ENCODE results near the gene GPN1. TPM values are rescaled to one million over a fixed set of nuclear protein-coding genes. Genes with fewer than 3 reads are reported as not detected.

The GPN1 gene
- polyA plus RNA-seq, 3 donors, result 51.0 to 66.7 (median 59.0) TPM

Other genes with a start within 250 kb of the GPN1 start
- gene ZNF513, start 248.3 kb upstream of the GPN1 start, polyA plus RNA-seq (ENCODE audit: insufficient read length in 3 of 3), result 10 to 100 TPM; 14.9 to 22.5 (median 21.0) TPM
- gene PPM1G, start 219.5 kb upstream of the GPN1 start, polyA plus RNA-seq (ENCODE audit: insufficient read length in 3 of 3), result 100 to 1,000 TPM in 1 of 3 donors, 10 to 100 TPM in 2; 84.3 to 105 (median 95.1) TPM
- gene NRBP1, start 200.4 kb upstream of the GPN1 start, polyA plus RNA-seq (ENCODE audit: insufficient read length in 3 of 3), result 100 to 1,000 TPM; 122 to 134 (median 123) TPM
- gene KRTCAP3, start 186.7 kb upstream of the GPN1 start, polyA plus RNA-seq (ENCODE audit: insufficient read length in 3 of 3), result 10 to 100 TPM in 1 of 3 donors, 1 to 10 TPM in 2; 5.1 to 10.8 (median 8.6) TPM
- gene IFT172, start 139.3 kb upstream of the GPN1 start, polyA plus RNA-seq (ENCODE audit: insufficient read length in 3 of 3), result 10 to 100 TPM; 44.4 to 66.7 (median 46.0) TPM
- 1 to 10 TPM; 6.4 to 8.1 (median 7.0) TPM for gene FNDC4, start 133.8 kb upstream of the GPN1 start, polyA plus RNA-seq (ENCODE audit: insufficient read length in 3 of 3)
- gene GCKR, start 132.2 kb upstream of the GPN1 start, polyA plus RNA-seq (ENCODE audit: insufficient read length in 3 of 3), result under 1 TPM in 2 of 3 donors, not detected in 1; 0.20 to 0.38 TPM
- 10 to 100 TPM; 75.8 to 84.2 (median 76.3) TPM for gene ZNF512, start 46.0 kb upstream of the GPN1 start, polyA plus RNA-seq (ENCODE audit: insufficient read length in 3 of 3)
- 10 to 100 TPM; 10.6 to 13.0 (median 12.9) TPM for gene CCDC121, start within 50 bp of the GPN1 start, polyA plus RNA-seq (ENCODE audit: insufficient read length in 3 of 3)
- gene SUPT7L, start 34.6 kb downstream of the GPN1 start, polyA plus RNA-seq (ENCODE audit: insufficient read length in 3 of 3), result 10 to 100 TPM; 56.3 to 66.7 (median 60.5) TPM
- 10 to 100 TPM; 31.7 to 36.2 (median 35.7) TPM for gene SLC4A1AP, start 34.8 kb downstream of the GPN1 start, polyA plus RNA-seq (ENCODE audit: insufficient read length in 3 of 3)
- 100 to 1,000 TPM; 148 to 172 (median 153) TPM for gene MRPL33, start 142.7 kb downstream of the GPN1 start, polyA plus RNA-seq (ENCODE audit: insufficient read length in 3 of 3)

Data from renal cortex interstitium (tissue), 3 donors.